Breast epithelium (tissue), 4 donors: Measurements from ENCODE around the gene INHA. TPM values are rescaled to one million over a fixed set of nuclear protein-coding genes. Genes with fewer than 3 reads are reported as not detected.

ENCODE experiments used
- DNase-seq, 2 donors: peaks; one replicate each; pipeline ENCODE4 v3.0.0-alpha.2; 2019; ENCODE audit warnings: low spot score in 2 of 2
- H3K27ac ChIP-seq, 2 donors: fragments of 200-600 bp; sonication (generic) in 1 of 2; one replicate each; pipeline ENCODE4 v1.5.1; 2016 to 2019; ENCODE audit warnings: mild to moderate bottlenecking in 1 of 2
- H3K27me3 ChIP-seq, 2 donors: fragments of 200-600 bp; sonication (generic) in 1 of 2; one replicate each; pipeline versions ENCODE4 v1.5.1 to v1.6.0; 2017 to 2019; ENCODE audit warnings: control low read depth in 1 of 2, mild to moderate bottlenecking in 1 of 2
- H3K36me3 ChIP-seq: fragments of 200-600 bp; one replicate; pipeline ENCODE4 v1.5.1; 2019
- H3K4me1 ChIP-seq, 2 donors: fragments of 200-600 bp; sonication (generic); one replicate each; pipeline ENCODE4 v1.5.1; 2016 to 2019; ENCODE audit warnings: control low read depth in 1 of 2
- H3K4me3 ChIP-seq, 3 donors: fragments of 200-600 bp; sonication (generic); 1 replicate in 2 of 3; 2 replicates in 1 of 3; pipeline ENCODE4 v1.5.1; 2016 to 2019; ENCODE audit warnings: mild to moderate bottlenecking in 3 of 3, moderate library complexity in 2 of 3
- H3K9me3 ChIP-seq, 2 donors: fragments of 200-600 bp; sonication (generic) in 1 of 2; one replicate each; pipeline ENCODE4 v1.5.1; 2016 to 2019; ENCODE audit warnings: control low read depth in 1 of 2
- CTCF ChIP-seq, 3 donors: fragments of 450-650 bp; IDR thresholded peaks; one replicate each; pipeline ENCODE4 v1.5.1; 2016 to 2017; ENCODE audit warnings: antibody characterized with exemption in 3 of 3, mild to moderate bottlenecking in 3 of 3, moderate library complexity in 3 of 3
- POLR2A ChIP-seq: fragments of 450-650 bp; IDR thresholded peaks from one replicate; pipeline ENCODE4 v1.6.1; 2016; ENCODE audit warnings: antibody characterized with exemption, mild to moderate bottlenecking, moderate library complexity
- POLR2AphosphoS5 ChIP-seq, 3 donors: sonication (generic); formaldehyde crosslinking; IDR thresholded peaks; one replicate each; pipeline ENCODE4 v1.6.1; 2017; ENCODE audit warnings: antibody characterized with exemption in 3 of 3
- intact Hi-C: fragments of 100-400 bp; cut with DNase I; formaldehyde crosslinking; loops from one replicate; pipeline ENCODE4 v1.15.1; 2023; ENCODE audit warnings: low total_unique reads
- total RNA-seq, 3 donors: library from RNA; depleted of rRNA; stranded (reverse); fragments of >200 nt; gene quantifications; one replicate each; pipeline ENCODE4 v1.1.0, GENCODE V29; 2016

Gene INHA
- total RNA-seq, 3 donors from 2014 or later: 0.64 to 0.73 TPM; not detected in 1

DNA sequence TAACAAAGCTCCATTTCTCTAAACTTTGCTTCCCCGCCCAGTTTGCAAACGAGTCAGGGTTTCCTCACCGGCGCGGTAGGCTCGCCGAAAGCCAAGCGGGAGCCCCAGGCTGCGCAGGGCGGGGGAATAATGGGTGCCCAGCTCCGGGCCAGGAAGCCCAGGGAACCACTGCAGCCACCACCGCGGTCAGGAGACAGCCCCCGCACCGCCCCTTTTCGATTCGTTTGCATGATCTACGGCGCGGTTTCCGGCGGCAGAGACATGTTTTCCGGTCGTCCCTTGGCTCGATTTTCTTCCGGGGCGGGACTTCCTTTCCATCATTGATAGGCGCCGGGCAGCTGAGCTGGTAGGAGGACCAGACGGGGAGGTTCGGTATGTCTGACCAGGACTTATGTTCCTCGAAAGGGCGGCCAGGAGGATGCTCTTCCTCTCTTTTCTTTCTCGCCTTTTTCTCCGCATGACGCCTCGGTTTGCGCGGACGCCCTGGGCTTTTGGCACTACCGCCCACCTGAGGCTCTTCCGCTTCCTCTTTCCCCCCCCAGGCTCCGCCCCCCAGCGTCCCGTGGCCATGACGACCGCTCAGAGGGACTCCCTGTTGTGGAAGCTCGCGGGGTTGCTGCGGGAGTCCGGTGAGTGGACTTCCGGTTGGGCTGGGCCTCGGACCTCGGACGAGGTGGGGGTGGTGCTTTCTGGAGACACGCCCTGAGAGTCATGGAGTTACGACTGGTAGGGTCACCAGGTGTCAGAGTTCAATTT lies 25.6 kb downstream of the INHA start, which contains the start of gene STK11IP:
TSS of gene STK11IP (plus strand) at position 306 of the 756 bp plus-strand sequence. CDS start at position 569, 263 bp downstream.
- no peak for TF ChIP-seq CTCF (IDR thresholded peaks at IDR 0.05)
- peak; percentile 66 to 77 (median 66) for TF ChIP-seq POLR2AphosphoS5 (IDR thresholded peaks at IDR 0.05)
- peak; percentile 49 for TF ChIP-seq POLR2A
- no peaks in the 10 kb centered on the region for H3K9me3 ChIP-seq
- DNase-seq: peak; percentile 95 to 96
- H3K4me1 ChIP-seq: no peaks in the 10 kb centered on the region
- intact Hi-C loops: loop anchor here (5.0 kb wide), 2 partner anchors 55 to 1240 kb away; partner anchors contain the start of genes CATIP, CHPF and TMEM198
- no peaks in the 10 kb centered on the region for H3K36me3 ChIP-seq
- peak within 1 kb of the TSS; percentile 56 to 75 (median 64) for H3K4me3 ChIP-seq
- H3K27me3 ChIP-seq: no peaks in the 10 kb centered on the region
- H3K27ac ChIP-seq: peak within 1 kb of the TSS; percentile 80 to 89

DNA sequence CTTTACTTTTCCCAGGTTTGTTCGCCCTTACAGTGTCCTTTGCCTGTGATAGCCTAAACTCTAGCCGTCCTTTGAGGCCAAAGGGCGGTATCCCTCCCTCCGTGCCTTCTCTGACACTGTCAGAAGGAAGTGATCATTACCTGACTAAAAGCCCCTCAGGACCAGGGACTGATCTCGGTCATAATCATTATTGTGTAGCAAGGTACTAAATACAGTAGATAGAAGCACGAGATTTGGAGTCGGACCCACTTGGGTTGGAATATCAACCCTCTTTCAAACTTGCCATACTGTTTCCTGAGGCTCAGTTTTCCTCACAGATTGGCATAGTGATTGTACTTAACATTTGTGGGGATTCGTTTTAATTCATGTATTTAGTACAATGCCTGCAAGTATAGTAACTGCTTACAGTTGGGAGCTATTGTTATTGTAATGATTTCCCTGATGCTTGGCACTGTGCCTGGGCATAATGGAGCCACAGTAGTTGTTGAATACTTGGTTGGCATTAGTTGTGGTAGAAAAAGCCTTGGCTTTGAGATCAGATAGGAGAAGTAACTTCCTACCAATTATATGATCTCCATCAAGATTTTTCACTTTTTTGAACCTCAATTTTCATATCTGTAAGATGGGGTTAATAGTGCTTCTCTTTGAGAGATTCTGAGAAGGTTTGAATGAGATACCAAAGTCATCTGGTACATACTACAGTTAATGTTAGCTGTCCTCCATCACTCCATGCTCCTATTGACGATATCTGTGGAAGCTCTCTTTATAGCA lies 26.4 kb downstream of the INHA start:
- Histone ChIP-seq H3K4me3 (peak overlapping the region; percentile 56 to 75 (median 64)), H3K27ac (peak overlapping the region; percentile 80 to 89), H3K4me1 (no peaks in the 10 kb centered on the region), H3K27me3 (no peaks in the 10 kb centered on the region), H3K36me3 (no peaks in the 10 kb centered on the region), H3K9me3 (no peaks in the 10 kb centered on the region)
- intact Hi-C loops: loop anchor here (5.0 kb wide), 2 partner anchors 56 to 1241 kb away; partner anchors contain the start of genes CATIP, CHPF and TMEM198
- no peak for DNase-seq
- TF ChIP-seq CTCF (IDR thresholded peaks at IDR 0.05) (no peak), POLR2A (no peak), POLR2AphosphoS5 (IDR thresholded peaks at IDR 0.05) (no peak)

GRCh38 chr2:219603771-219604170 lies 31.7 kb downstream of the INHA start:
- TF ChIP-seq POLR2AphosphoS5 (IDR thresholded peaks at IDR 0.05) (no peak), CTCF (IDR thresholded peaks at IDR 0.05) (no peak), POLR2A (no peak)
- Histone ChIP-seq H3K36me3 (no peaks in the 10 kb centered on the region), H3K27me3 (no peaks in the 10 kb centered on the region), H3K4me1 (no peaks in the 10 kb centered on the region), H3K9me3 (no peaks in the 10 kb centered on the region), H3K27ac (no peak overlapping the region), H3K4me3 (no peak overlapping the region)
- DNase-seq: no peak
- intact Hi-C loops: no loop called here

- TF ChIP-seq POLR2AphosphoS5 (IDR thresholded peaks at IDR 0.05) (no peak), POLR2A (no peak), CTCF (IDR thresholded peaks at IDR 0.05) (no peak)
- Histone ChIP-seq H3K27me3 (no peaks in the 10 kb centered on the region), H3K36me3 (no peaks in the 10 kb centered on the region), H3K4me1 (no peaks in the 10 kb centered on the region), H3K27ac (no peak overlapping the region), H3K4me3 (no peak overlapping the region), H3K9me3 (no peaks in the 10 kb centered on the region)
- no peak for DNase-seq
- intact Hi-C loops: no loop called here
Observed at GRCh38 chr2:219605607-219605954, 33.5 kb downstream of the INHA start.

GRCh38 chr2:219607931-219608330 lies 35.8 kb downstream of the INHA start:
- no peaks in the 10 kb centered on the region for H3K4me1 ChIP-seq
- no peak overlapping the region for H3K4me3 ChIP-seq
- no peaks in the 10 kb centered on the region for H3K36me3 ChIP-seq
- H3K27ac ChIP-seq: no peak overlapping the region
- intact Hi-C loops: no loop called here
- DNase-seq: no peak
- no peaks in the 10 kb centered on the region for H3K9me3 ChIP-seq
- no peaks in the 10 kb centered on the region for H3K27me3 ChIP-seq
- TF ChIP-seq CTCF (IDR thresholded peaks at IDR 0.05): no peak
- TF ChIP-seq POLR2AphosphoS5 (IDR thresholded peaks at IDR 0.05): no peak
- TF ChIP-seq POLR2A: no peak
